ENCODE measurements around the gene IZUMO4.
A peak's percentile ranks its signal among the peaks of the same experiment; 100 is the strongest.

Gene IZUMO4

GRCh38 chr19:2123682-2124387, 27.1 kb downstream of the IZUMO4 start:
- TF ChIP-seq TAF1 (IDR thresholded peaks at IDR 0.05; ENCODE audit: borderline replicate concordance, insufficient read depth, low read length) (no peak), FOXP2 (optimal IDR thresholded peaks at IDR 0.05; ENCODE audit: borderline replicate concordance, extremely low read depth, extremely low read length, insufficient read depth) (no peak)
- TF ChIP-seq, protein P1, sequence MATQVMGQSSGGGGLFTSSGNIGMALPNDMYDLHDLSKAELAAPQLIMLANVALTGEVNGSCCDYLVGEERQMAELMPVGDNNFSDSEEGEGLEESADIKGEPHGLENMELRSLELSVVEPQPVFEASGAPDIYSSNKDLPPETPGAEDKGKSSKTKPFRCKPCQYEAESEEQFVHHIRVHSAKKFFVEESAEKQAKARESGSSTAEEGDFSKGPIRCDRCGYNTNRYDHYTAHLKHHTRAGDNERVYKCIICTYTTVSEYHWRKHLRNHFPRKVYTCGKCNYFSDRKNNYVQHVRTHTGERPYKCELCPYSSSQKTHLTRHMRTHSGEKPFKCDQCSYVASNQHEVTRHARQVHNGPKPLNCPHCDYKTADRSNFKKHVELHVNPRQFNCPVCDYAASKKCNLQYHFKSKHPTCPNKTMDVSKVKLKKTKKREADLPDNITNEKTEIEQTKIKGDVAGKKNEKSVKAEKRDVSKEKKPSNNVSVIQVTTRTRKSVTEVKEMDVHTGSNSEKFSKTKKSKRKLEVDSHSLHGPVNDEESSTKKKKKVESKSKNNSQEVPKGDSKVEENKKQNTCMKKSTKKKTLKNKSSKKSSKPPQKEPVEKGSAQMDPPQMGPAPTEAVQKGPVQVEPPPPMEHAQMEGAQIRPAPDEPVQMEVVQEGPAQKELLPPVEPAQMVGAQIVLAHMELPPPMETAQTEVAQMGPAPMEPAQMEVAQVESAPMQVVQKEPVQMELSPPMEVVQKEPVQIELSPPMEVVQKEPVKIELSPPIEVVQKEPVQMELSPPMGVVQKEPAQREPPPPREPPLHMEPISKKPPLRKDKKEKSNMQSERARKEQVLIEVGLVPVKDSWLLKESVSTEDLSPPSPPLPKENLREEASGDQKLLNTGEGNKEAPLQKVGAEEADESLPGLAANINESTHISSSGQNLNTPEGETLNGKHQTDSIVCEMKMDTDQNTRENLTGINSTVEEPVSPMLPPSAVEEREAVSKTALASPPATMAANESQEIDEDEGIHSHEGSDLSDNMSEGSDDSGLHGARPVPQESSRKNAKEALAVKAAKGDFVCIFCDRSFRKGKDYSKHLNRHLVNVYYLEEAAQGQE (IDR thresholded peaks at IDR 0.05; ENCODE audit: insufficient read depth in 1 of 2, low read depth in 2 of 2, low read length in 2 of 2), result peak; percentile 89 to 94

GRCh38 chr19:2126879-2127518, 30.3 kb downstream of the IZUMO4 start:
- TF ChIP-seq POLR2AphosphoS5 (IDR thresholded peaks at IDR 0.05; ENCODE audit: low read depth, low read length) (no peak), TAF1 (IDR thresholded peaks at IDR 0.05; ENCODE audit: borderline replicate concordance, insufficient read depth, low read length) (no peak), SIN3A (IDR thresholded peaks at IDR 0.05; ENCODE audit: borderline replicate concordance, insufficient read depth, low read length) (no peak), FOXP2 (optimal IDR thresholded peaks at IDR 0.05; ENCODE audit: borderline replicate concordance, extremely low read depth, extremely low read length, insufficient read depth) (no peak)
- TF ChIP-seq, protein P1 (IDR thresholded peaks at IDR 0.05; ENCODE audit: insufficient read depth in 1 of 2, low read depth in 2 of 2, low read length in 2 of 2), result no peak

DNA sequence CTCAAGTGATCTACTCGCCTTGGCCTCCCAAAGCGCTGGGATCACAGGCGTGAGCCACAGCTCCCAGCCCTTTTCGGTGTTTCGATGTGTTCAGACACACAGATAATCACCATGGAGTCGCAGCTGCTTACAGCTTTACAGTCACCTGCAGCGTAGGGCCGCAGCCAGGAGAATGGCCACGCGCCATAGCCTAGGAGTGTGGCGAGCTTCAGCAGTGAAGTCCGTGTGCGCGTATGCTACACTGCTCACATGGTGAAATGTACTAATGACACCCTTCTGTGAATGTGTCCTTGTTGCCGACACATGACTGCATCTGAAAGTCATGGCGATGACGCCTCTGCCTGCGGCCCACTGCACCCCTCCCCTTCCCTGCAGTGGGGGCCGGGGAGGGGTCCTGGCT, 31.0 kb downstream of the IZUMO4 start:
- TF ChIP-seq SIN3A (IDR thresholded peaks at IDR 0.05; ENCODE audit: borderline replicate concordance, insufficient read depth, low read length) (no peak), TAF1 (IDR thresholded peaks at IDR 0.05; ENCODE audit: borderline replicate concordance, insufficient read depth, low read length) (no peak), FOXP2 (optimal IDR thresholded peaks at IDR 0.05; ENCODE audit: borderline replicate concordance, extremely low read depth, extremely low read length, insufficient read depth) (no peak), POLR2AphosphoS5 (IDR thresholded peaks at IDR 0.05; ENCODE audit: low read depth, low read length) (no peak)
- TF ChIP-seq, protein P1 (IDR thresholded peaks at IDR 0.05; ENCODE audit: insufficient read depth in 1 of 2, low read depth in 2 of 2, low read length in 2 of 2), result no peak

DNA sequence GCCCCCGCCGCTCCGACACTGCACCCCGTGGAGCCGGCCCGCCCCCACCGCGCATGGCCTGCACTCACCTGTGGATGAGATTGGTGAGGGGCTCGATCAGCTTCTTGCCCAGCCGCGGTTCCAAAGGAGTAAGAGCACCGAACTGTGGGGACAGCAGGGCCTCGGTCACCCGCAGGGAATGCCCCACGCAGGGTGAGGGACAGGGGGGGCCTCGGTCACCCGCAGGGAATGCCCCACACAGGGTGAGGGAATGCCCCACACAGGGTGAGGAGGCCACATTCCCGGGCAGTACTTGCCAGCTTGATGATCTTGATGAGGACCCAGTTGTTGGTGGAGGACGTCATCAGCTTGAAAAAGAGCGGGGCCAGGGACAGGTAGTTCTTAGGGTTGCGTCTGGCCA, 32.3 kb downstream of the IZUMO4 start:
- TF ChIP-seq FOXP2 (optimal IDR thresholded peaks at IDR 0.05; ENCODE audit: borderline replicate concordance, extremely low read depth, extremely low read length, insufficient read depth), result no peak
- no peak for TF ChIP-seq SIN3A (IDR thresholded peaks at IDR 0.05; ENCODE audit: borderline replicate concordance, insufficient read depth, low read length)
- no peak for TF ChIP-seq TAF1 (IDR thresholded peaks at IDR 0.05; ENCODE audit: borderline replicate concordance, insufficient read depth, low read length)
- TF ChIP-seq, protein P1 (IDR thresholded peaks at IDR 0.05; ENCODE audit: insufficient read depth in 1 of 2, low read depth in 2 of 2, low read length in 2 of 2), result no peak
- no peak for TF ChIP-seq POLR2AphosphoS5 (IDR thresholded peaks at IDR 0.05; ENCODE audit: low read depth, low read length)
